SK-N-MC (cell line): ENCODE results near the gene TENT5C.

ENCODE experiments used
- DNase-seq: peaks from one replicate; pipeline ENCODE4 v3.0.0-alpha.2; 2011; ENCODE audit warnings: low read depth, low spot score
- H3K27ac ChIP-seq: fragments of 200-600 bp; sonication (generic); 2 replicates; pipeline ENCODE4 v1.5.1; 2016; ENCODE audit warnings: mixed run types
- H3K36me3 ChIP-seq: fragments of 200-600 bp; sonication (generic); 2 replicates; pipeline ENCODE4 v1.6.1; 2017; ENCODE audit warnings: antibody characterized with exemption, low read length, mixed read lengths; ENCODE audit not compliant: insufficient read depth
- H3K4me3 ChIP-seq: fragments of 200-600 bp; sonication (generic); 2 replicates; pipeline ENCODE4 v1.5.1; 2016
- H3K9ac ChIP-seq: fragments of 200-600 bp; sonication (generic); 2 replicates; pipeline ENCODE4 v1.8.0; 2017; ENCODE audit warnings: mixed run types, mixed read lengths; ENCODE audit not compliant: insufficient read length
- H3K9me3 ChIP-seq: fragments of 200-600 bp; sonication (generic); 2 replicates; pipeline ENCODE4 v1.6.1; 2017; ENCODE audit warnings: low read depth, mild to moderate bottlenecking, antibody characterized with exemption, low read length, moderate library complexity, mixed read lengths
- EZH2 ChIP-seq: fragments of 200-600 bp; sonication (generic); IDR thresholded peaks from one replicate; pipeline ENCODE4 v1.6.1; 2017; ENCODE audit warnings: antibody characterized with exemption
- FOXP2 ChIP-seq: optimal IDR thresholded peaks from 2 replicates; pipeline ENCODE3; 2011; ENCODE audit warnings: mild to moderate bottlenecking, moderate library complexity; ENCODE audit not compliant: insufficient read depth; ENCODE audit errors: extremely low read length, control extremely low read depth
- POLR2AphosphoS5 ChIP-seq: IDR thresholded peaks from 2 replicates; pipeline ENCODE4 v1.6.1; 2012; ENCODE audit warnings: mild to moderate bottlenecking, low read depth, low read length, borderline replicate concordance

TENT5C gene

DNA sequence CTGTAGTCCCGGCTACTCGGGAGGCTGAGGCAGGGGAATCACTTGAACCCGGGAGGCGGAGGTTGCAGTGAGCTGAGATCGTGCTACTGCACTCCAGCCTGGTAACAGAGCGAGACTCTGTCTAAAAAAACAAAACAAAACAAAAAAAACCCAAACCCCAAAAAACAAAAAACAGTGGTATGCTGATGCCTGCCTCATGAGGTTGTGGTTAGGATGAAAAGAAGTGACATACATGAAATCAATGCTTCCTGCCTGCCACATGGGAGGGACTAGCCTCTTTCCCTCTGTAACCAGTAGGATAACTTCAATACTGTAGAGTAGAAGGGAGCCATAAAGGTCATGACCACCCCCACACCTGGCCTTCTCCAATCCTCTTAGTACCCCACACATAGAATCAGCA is 55.2 kb downstream of the TENT5C start:
- H3K9ac ChIP-seq: no peak overlapping the region
- no peak overlapping the region for H3K27ac ChIP-seq
- no peak for TF ChIP-seq FOXP2
- TF ChIP-seq POLR2AphosphoS5: no peak
- TF ChIP-seq EZH2: no peak
- no peaks in the 10 kb centered on the region for H3K36me3 ChIP-seq
- H3K4me3 ChIP-seq: no peak overlapping the region
- no peaks in the 10 kb centered on the region for H3K9me3 ChIP-seq
- no peak for DNase-seq

DNA sequence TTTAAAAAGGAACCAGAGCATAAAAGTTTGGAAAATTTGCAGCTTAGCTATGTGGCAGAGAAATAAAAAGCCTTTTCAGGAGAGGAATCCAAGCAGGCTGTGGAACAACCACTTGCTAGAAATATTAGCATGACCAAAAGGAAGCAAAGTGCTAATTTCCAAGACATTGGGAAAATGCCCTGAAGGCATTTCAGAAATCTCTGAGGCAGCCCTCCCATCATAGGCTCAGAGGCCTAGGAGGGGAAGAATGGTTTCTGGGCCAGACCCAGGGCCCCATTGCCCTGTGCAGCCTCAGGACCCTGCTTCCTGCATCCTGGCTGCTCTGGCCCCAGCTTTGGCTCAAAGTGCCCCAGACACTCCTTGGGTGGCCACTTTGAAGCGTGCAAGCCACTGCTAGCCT is 56.8 kb downstream of the TENT5C start:
- Histone ChIP-seq H3K9me3 (no peaks in the 10 kb centered on the region), H3K27ac (no peak overlapping the region), H3K4me3 (no peak overlapping the region), H3K36me3 (no peaks in the 10 kb centered on the region), H3K9ac (no peak overlapping the region)
- TF ChIP-seq EZH2 (no peak), FOXP2 (no peak), POLR2AphosphoS5 (no peak)
- peak; percentile 28 for DNase-seq

DNA sequence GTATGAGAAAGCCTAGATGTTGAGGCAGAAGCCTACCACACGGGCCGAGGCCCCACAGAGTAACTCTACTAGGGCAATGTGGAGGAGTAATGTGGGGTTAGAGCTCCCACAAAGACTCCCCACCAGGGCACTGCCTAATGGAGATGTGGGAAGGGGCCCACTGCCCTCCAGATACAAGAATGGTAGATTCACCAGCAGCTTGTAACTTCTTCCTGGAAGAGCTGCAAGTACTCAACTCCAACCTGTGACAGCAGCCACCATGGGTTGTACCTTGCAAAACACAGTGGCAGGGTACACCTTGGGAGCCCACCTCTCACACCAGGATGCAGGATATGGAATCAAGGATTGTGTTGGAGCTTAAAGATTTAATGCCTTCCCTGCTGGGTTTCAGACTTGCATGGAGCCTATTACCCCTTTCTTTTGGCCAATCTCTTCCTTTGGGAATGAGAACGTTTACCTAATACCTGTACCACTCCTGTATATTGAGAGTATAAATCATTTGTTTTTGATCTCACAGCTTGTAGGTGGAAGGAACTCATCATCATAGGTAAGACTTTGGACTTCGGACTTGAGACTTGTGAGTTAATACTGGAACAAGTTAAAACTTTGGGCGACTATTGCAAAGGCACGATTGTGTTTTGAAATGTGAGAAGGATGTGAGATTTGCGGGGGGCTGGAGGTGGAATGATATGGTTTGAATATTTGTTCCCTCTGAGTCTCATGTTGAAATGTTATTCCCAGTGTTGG is 57.5 kb downstream of the TENT5C start:
- Histone ChIP-seq H3K9me3 (no peaks in the 10 kb centered on the region), H3K27ac (no peak overlapping the region), H3K4me3 (no peak overlapping the region), H3K9ac (no peak overlapping the region), H3K36me3 (no peaks in the 10 kb centered on the region)
- TF ChIP-seq EZH2: no peak
- TF ChIP-seq POLR2AphosphoS5: no peak
- TF ChIP-seq FOXP2: no peak
- DNase-seq: no peak

DNA sequence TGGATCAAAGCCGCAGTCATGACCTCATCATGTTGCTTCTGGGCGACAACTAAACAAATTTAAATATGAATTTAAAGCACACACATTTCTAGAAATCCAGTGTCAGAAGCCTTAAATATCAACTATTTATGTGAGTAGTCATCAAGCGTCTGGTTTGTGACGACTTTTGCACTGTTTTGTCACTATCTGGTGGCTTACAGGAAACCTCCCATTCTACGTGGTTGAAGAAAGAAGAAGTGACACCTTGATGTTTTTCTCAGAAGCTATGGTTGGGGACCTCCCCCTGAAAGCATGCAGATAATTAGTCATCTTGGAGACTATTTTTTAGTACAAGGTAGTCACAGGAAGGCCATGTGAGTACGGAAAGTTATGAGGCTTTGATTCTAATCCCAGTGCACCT is 58.5 kb downstream of the TENT5C start:
- Histone ChIP-seq H3K9ac (no peak overlapping the region), H3K27ac (no peak overlapping the region), H3K9me3 (no peaks in the 10 kb centered on the region), H3K36me3 (no peaks in the 10 kb centered on the region), H3K4me3 (no peak overlapping the region)
- DNase-seq: no peak
- TF ChIP-seq POLR2AphosphoS5 (no peak), FOXP2 (no peak), EZH2 (no peak)

DNA sequence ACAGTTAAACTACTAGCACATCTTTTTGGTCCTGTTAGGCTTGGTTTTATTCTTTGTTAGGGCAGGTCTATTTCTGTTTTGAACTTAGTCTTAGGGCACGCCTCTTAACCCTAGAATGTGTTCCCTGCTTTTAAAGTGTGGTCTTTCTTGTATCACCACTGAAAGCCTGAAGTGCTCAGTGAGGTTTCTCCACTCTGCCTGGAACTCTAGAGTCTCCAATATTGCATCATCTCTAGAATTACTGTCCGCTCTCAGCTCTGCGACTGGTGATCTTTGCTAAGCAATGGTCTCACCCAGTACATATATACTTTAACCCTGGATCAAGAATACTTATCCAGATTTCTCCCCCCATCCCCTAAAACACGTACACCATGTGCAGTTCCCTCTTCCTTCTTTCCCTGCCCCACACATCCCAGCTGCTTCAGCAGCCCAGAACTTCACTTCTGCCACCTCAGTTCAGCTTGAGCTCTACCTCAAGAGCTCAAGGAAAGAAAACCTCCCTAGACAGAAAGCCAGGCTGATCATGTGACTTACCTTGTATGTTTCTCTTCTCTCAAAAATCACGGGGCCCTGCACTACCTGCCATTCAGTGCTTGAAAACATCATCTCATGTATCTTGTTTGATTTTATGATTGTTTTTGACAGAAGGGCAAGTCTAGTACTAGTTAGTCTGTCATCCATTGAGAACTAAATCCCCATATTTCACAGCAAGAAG is 59.9 kb downstream of the TENT5C start:
- H3K4me3 ChIP-seq: no peak overlapping the region
- H3K36me3 ChIP-seq: no peaks in the 10 kb centered on the region
- H3K27ac ChIP-seq: no peak overlapping the region
- DNase-seq: no peak
- TF ChIP-seq FOXP2 (no peak), EZH2 (no peak), POLR2AphosphoS5 (no peak)
- no peak overlapping the region for H3K9ac ChIP-seq
- H3K9me3 ChIP-seq: no peaks in the 10 kb centered on the region

DNA sequence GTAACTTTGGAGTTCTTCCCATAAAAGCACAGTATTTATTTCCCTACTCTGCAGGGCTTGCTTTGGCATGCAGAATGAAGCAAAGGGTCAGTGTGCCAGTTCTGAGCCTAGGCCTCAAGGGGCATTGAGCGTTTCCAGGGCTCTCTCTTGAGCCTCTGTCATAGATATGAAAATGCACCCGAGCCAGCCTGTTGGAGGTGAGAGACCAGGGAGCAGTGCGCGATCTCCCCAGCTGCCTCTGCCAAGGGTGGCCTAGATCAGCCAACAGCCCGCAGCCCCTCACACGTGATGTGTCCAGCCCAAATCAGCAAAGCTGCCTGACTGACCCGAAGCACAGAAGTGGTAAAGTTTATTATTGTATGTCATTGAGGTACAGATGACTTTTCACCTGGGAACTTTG is 63.7 kb downstream of the TENT5C start:
- Histone ChIP-seq H3K36me3 (no peaks in the 10 kb centered on the region), H3K9ac (no peak overlapping the region), H3K9me3 (no peaks in the 10 kb centered on the region), H3K4me3 (no peak overlapping the region), H3K27ac (no peak overlapping the region)
- no peak for TF ChIP-seq POLR2AphosphoS5
- no peak for TF ChIP-seq FOXP2
- TF ChIP-seq EZH2: no peak
- DNase-seq: no peak

DNA sequence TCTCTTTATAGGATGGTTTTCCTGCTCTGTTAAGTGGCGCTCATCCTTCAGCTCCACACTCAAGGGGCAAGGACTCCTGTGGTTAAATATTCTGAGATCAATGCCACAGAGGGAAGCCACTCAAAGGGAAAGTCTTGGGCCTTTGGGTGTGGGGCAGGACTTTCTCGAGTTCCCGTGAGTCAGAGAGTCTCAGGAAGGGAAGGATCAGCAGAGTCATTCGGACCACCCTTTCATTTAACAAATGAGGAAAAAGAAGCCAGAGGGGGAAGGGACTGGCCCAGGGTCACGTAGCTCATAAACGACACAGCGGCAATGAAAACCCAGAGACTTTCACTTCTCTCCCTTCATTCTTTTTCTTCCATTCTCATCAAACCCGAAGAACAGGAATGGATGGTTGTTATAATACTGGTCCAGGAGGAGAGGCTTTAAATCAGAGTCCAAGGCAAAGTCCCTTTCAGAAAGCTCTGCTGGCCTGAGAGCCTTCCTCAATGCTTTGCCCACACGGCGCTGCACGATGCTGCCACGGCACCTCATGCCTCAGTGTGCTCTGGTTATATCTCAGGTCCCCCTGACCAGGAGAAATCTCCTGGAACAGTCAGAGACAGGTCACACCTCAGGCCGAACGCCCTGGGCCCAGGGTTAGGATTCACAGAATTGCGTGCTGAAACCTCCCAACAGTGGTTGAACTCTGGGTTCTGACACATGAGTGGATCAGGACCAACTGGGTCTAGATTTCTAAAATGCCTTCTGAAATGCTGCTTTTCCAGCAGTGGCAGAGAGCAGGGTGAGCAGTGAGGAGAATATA is 65.3 kb downstream of the TENT5C start:
- Histone ChIP-seq H3K9me3 (no peaks in the 10 kb centered on the region), H3K36me3 (no peaks in the 10 kb centered on the region), H3K4me3 (no peak overlapping the region), H3K27ac (no peak overlapping the region), H3K9ac (no peak overlapping the region)
- TF ChIP-seq EZH2 (no peak), FOXP2 (no peak), POLR2AphosphoS5 (no peak)
- no peak for DNase-seq

DNA sequence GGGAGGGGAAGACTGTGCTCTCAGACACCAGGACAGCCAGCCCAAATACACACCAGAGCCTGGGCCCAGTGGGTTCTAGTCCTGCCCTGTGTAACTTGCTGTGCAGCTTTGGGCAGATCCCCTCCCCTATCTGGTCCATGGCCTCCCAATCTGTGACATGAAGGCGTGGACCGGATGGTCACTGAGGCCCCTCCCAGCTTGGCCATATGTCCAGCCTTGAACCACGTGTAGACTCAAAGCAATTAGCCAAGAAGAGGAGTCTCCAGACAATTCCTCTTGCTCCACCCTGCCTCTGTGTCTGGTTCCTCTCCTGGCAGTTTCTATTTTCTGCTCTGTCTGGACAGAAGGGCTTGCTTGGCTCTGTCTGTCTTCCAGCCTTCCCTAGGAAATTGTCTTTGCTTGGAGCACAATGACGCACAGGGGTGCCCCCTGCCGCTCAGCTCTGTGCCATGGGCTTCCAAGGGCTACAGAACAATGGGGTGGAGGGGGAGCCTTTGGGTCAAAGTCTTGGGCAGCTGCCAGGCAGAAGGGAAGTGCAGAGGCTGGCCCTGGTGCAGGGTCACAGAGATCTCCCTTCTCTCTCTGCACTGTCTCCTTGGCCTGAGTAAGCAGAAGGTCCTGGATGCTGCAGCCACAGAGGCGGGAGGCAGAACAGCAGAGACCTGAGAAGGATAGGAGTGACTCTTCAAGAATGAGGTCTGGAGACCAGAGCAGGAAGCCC is 66.1 kb downstream of the TENT5C start:
- no peaks in the 10 kb centered on the region for H3K36me3 ChIP-seq
- no peak overlapping the region for H3K9ac ChIP-seq
- H3K4me3 ChIP-seq: no peak overlapping the region
- TF ChIP-seq FOXP2 (no peak), POLR2AphosphoS5 (no peak), EZH2 (no peak)
- no peak for DNase-seq
- H3K27ac ChIP-seq: no peak overlapping the region
- no peaks in the 10 kb centered on the region for H3K9me3 ChIP-seq
